Neutrophil (primary cell): ENCODE results near the gene MAGEH1.

Experiments used
- H3K27ac ChIP-seq: fragments of 200-600 bp; sonication (generic); 2 replicates; pipeline ENCODE4 v1.5.1; 2016; ENCODE audit warnings: mild to moderate bottlenecking, moderate library complexity
- H3K27me3 ChIP-seq: fragments of 200-600 bp; sonication (generic); 2 replicates; pipeline ENCODE4 v1.6.0; 2016; ENCODE audit warnings: mild to moderate bottlenecking
- H3K36me3 ChIP-seq: fragments of 200-600 bp; sonication (generic); 2 replicates; pipeline ENCODE4 v1.5.1; 2017
- H3K4me1 ChIP-seq, 2 experiments: fragments of 200-600 bp in 1 of 2; sonication (generic) in 1 of 2; 1 replicate in 1 of 2; 2 replicates in 1 of 2; pipeline versions ENCODE4 v1.5.1 to v1.6.1; 2013 to 2016; ENCODE audit warnings: low read depth in 1 of 2, low read length in 1 of 2, mild to moderate bottlenecking in 1 of 2, moderate library complexity in 1 of 2; ENCODE audit not compliant: control insufficient read depth in 1 of 2, insufficient read depth in 1 of 2
- H3K4me3 ChIP-seq, 2 experiments: fragments of 200-600 bp in 1 of 2; sonication (generic) in 1 of 2; 1 replicate in 1 of 2; 2 replicates in 1 of 2; pipeline ENCODE4 v1.5.1; 2013 to 2016; ENCODE audit warnings: low read depth in 1 of 2, low read length in 1 of 2, mild to moderate bottlenecking in 1 of 2, moderate library complexity in 1 of 2
- H3K9me3 ChIP-seq: fragments of 200-600 bp; sonication (generic); 2 replicates; pipeline ENCODE4 v1.5.1; 2016
- TF ChIP-seq, protein P1 (sequence below): fragments of 200-600 bp; sonication (generic); IDR thresholded peaks from 2 replicates; pipeline ENCODE4 v1.5.1; 2016; ENCODE audit warnings: antibody characterized with exemption

Gene MAGEH1

DNA sequence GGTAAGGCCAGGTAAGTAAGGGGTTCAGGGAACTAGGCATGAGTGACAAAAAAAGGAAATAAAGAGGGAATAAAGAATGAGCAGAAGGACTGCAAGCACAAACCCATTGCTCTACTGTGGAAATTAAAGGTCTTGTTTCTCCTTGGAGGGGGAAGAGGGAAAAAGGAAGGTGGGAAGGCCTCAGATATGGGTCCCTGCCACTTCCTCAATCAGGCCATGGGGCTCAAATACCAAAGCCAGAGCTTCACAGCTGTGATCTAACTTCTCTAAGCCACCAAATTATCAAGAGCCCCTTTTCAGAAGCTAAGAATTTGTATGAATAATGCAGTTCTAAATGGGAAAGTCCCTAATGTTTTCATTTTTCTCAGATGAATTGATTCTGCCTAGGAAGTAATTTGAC is 33.0 kb downstream of the MAGEH1 start:
- H3K4me3 ChIP-seq = no peak overlapping the region
- no peaks in the 10 kb centered on the region for H3K9me3 ChIP-seq
- H3K4me1 ChIP-seq = peaks cover 6% of the 10 kb centered on the region in 2 experiments
- no peak overlapping the region for H3K27ac ChIP-seq
- TF ChIP-seq, protein P1, sequence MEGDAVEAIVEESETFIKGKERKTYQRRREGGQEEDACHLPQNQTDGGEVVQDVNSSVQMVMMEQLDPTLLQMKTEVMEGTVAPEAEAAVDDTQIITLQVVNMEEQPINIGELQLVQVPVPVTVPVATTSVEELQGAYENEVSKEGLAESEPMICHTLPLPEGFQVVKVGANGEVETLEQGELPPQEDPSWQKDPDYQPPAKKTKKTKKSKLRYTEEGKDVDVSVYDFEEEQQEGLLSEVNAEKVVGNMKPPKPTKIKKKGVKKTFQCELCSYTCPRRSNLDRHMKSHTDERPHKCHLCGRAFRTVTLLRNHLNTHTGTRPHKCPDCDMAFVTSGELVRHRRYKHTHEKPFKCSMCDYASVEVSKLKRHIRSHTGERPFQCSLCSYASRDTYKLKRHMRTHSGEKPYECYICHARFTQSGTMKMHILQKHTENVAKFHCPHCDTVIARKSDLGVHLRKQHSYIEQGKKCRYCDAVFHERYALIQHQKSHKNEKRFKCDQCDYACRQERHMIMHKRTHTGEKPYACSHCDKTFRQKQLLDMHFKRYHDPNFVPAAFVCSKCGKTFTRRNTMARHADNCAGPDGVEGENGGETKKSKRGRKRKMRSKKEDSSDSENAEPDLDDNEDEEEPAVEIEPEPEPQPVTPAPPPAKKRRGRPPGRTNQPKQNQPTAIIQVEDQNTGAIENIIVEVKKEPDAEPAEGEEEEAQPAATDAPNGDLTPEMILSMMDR = no peak
- H3K36me3 ChIP-seq = no peaks in the 10 kb centered on the region
- no peaks in the 10 kb centered on the region for H3K27me3 ChIP-seq

DNA sequence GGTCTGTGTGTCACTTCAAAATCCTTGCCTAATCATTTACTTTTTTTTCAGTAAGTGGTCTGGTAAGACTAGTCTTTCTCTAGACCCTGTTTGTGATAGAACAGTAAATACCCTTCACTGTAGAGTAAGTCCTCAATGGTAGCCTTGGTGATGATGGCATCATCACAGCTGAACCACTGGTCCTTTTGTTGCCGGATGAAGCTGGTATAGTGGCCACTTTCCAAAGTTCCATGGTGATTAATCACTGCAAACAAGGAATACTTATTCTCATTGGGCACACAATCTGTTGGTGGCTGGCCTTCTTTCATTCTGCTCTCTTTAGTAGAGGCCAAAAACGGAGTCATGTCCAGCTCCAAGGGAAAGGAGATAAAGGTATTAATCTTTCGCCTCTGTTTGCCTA is 34.8 kb downstream of the MAGEH1 start:
- TF ChIP-seq, protein P1 = no peak
- no peak overlapping the region for H3K27ac ChIP-seq
- no peak overlapping the region for H3K4me3 ChIP-seq

DNA sequence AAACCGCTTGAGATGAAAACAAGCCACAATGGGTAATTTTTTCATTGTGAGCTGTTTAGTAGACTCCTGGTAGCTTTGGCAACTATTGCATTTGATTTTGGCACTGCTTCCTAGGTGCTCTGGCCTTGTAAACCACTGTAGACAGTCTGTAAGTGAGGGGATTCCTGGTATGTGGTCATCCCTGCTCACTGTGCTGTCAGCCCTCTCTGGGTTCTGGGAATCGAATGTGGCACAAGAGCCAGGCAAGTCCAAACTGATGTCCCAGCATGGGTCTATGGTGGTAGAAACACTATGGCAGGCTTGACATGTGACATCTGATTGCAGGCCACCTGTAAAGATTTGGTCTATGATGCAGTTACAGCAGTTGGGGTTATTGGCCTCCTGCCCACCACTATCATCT is 35.2 kb downstream of the MAGEH1 start:
- Histone ChIP-seq H3K27me3 (no peaks in the 10 kb centered on the region), H3K9me3 (no peaks in the 10 kb centered on the region), H3K4me1 (peaks cover 6% of the 10 kb centered on the region in 2 experiments), H3K27ac (no peak overlapping the region), H3K4me3 (no peak overlapping the region), H3K36me3 (no peaks in the 10 kb centered on the region)
- TF ChIP-seq, protein P1 = no peak

More for the DNA sequence above, 34.8 kb downstream of the MAGEH1 start:
- Histone ChIP-seq H3K9me3 (no peaks in the 10 kb centered on the region), H3K4me1 (peaks cover 6% of the 10 kb centered on the region in 2 experiments), H3K36me3 (no peaks in the 10 kb centered on the region), H3K27me3 (no peaks in the 10 kb centered on the region)

DNA sequence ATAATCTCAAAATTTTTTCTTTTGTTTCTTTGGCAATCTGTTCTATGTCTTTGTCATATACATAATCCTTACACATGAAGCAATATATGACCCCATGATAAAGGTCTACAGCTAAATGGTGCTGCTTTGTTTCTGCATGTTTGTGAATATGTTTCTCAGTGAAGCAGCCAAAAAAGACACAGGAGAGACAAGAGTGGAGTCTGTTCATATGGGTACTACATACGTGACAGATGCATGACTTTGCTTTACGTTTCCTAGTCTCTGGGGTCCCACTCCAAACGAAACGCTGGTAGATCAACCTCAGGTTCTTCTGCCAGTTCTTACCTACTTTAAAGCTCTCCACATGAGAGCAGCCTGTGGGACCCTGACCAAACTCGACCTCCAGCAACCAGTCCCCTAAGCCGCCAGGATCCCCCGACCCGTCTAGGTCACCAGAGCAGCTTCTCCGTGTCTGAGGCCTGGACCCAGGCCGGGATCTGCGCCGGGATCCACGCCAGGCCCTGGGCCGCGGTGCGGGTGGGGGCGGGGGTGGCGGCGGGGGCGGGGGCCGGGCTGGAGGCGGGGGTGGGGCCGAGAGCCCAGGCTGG is 36.2 kb downstream of the MAGEH1 start:
- H3K27ac ChIP-seq = no peak overlapping the region
- no peaks in the 10 kb centered on the region for H3K36me3 ChIP-seq
- H3K4me1 ChIP-seq = peaks cover 6% of the 10 kb centered on the region in 2 experiments
- TF ChIP-seq, protein P1 = no peak
- no peaks in the 10 kb centered on the region for H3K27me3 ChIP-seq
- peak overlapping the region; percentile 61 to 68 for H3K4me3 ChIP-seq
- no peaks in the 10 kb centered on the region for H3K9me3 ChIP-seq

DNA sequence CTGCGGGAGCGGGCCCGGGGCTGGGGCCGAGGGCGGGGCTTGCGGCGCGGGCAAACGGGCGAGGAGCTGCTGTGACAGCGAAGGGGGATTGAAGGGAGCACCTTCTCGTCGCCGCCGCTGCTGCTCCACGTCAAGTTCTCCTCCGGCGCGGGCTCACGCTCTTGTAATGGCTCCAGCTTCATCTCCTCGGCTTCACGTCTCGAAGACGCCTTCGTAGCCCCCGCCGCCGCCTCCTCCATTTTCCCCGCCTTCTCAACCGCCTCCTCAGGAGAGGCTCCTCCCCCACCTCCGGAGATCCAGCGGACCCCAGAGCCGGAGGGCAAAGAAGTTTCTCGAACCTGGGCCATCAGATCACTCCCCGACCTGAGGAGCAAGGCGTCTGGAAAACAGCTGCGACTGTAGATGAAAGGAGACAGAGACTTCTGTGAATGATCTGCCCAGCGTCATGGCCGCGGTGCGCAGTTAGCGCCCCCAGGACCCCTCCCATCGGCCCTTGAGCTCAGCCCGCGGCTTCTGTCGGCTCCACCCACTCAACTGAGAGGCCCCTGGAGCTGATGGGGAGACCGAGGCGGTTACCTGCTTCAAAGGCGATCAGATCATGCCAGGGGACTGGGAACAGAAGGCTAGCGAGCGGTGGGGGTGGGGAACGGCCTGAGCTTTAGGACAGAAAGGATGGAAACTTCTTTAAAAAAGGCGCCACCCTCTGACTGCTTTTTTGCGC is 36.8 kb downstream of the MAGEH1 start:
- Histone ChIP-seq H3K4me1 (peaks cover 6% of the 10 kb centered on the region in 2 experiments), H3K27ac (no peak overlapping the region), H3K4me3 (peak overlapping the region; percentile 61 to 68), H3K27me3 (no peaks in the 10 kb centered on the region), H3K36me3 (no peaks in the 10 kb centered on the region), H3K9me3 (no peaks in the 10 kb centered on the region)
- TF ChIP-seq, protein P1 = no peak
